ENCODE measurements around the gene ARL2.
"Not testable (repeated sequence)": the region's sequence is repeated elsewhere in the genome, so short reads cannot be mapped to it uniquely, and the experiment has no call there.

ARL2 gene

DNA sequence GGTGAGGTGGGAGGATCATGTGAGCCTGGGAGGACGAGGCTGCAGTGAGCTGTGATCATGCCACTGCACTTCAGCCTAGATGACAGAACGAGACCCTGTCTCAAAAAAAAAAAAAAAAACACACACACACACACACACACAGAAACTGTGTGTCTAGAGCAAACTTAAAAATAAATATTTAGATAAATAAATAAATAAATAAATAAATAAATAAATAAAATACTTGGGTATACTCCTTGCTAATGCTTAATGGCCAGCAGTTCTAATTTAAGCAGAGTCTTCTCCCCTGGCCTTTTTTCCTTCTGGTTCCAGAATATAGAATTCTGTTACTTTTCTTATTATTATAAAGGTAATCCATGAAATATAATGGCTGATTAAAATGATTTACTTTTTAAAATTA is 5.1 kb upstream of the ARL2 start:
- DNase-seq: no peak

GRCh38 chr11:65013130-65013887 is 651 bp upstream of the ARL2 start:
- DNase-seq: peak; percentile 90

GRCh38 chr11:65014726-65015227 is 817 bp downstream of the ARL2 start:
- no peak for DNase-seq

- no peak for DNase-seq
Measured at GRCh38 chr11:65016705-65017104, 2.7 kb downstream of the ARL2 start.

GRCh38 chr11:65017937-65018336 is 4.0 kb downstream of the ARL2 start:
- DNase-seq: no peak

DNA sequence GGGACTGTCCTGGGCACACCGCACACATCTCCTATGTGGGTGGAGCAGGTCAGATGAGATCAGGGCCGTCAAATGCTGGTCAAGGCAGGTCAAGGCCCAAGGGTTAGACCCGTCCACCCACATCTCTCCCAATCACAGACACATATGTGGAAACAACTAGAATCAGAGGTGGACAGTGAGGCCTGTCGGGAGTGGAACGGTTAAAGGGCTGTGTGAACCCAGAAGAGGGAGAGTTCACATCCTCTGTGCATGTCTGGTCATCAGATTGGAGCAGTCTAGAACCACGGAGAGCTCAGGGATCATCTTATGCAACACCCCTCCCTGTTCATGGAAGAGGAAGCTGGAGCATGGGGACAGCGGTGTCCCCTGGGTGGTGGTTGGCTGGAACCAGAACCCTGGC is 5.9 kb downstream of the ARL2 start:
- DNase-seq: no peak

DNA sequence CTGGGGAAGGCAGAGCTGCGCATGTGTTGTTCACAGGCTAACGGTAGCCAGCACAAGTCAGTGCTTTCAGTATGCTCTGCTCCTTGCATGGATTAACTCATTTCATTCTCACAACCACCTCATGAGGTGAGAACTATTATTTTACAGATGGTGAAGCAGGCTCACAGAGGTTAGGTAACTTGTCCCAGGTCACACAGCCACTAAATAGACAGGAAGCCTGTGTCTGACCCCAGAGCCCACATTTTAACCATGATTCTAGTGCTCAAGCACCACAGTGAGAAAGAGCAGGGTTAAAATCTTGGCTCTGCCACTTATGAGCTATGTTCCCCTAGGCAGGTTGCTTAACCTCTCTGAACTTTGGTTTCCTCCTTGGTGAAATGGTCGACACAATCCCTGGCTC is 7.0 kb downstream of the ARL2 start:
- DNase-seq: no peak

GRCh38 chr11:65021509-65021908 is 7.5 kb downstream of the ARL2 start:
- no peak for DNase-seq

- not testable (repeated sequence) for DNase-seq
Measured at GRCh38 chr11:65023502-65023901, 9.5 kb downstream of the ARL2 start.

- DNase-seq: no peak
Measured at GRCh38 chr11:65026810-65027209, 12.8 kb downstream of the ARL2 start.

DNA sequence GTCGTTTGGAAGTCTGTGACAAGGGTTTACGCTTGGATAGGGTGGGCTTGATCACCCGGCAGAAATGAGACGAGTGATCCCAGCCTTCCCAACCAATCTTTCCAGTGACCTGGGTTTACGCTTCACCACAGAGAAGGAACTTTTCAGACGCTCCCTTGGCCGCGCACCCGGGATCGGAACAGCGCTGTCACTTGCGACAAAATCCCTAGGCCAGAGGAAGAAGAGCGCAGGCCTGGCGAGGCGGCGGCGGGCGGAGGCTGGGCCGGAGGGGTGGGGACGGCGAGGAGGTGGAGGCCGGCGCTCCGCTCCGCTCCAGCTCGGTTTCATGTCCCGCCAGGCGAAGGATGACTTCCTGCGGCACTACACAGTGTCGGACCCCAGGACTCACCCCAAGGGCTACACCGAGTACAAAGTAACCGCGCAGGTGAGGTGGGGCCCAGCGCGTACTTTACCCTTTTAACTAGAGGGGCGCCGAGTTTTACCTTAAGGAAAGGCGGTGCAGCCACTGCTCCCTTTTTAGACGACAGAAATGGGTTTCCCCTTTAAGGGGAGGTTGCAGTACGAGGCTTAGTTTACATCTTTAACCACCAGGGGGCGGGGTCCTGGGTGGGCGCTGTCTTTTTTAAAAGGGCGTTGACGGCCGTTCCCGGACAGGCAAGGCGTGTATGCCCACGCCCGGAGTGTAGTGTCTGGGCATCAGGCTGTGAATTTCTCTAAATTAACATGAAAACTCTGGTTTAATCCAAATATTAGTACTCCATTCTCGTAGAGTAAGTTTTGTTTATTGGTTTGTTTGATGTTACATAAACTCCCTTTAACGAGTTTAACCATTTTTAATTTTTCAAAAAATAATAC is 13.5 kb downstream of the ARL2 start, which contains the start of gene SNX15:
TSS of gene SNX15 (plus strand) at position 227 of the 855 bp plus-strand sequence. CDS start at position 326, 99 bp downstream.
- DNase-seq: peak; percentile 98

- DNase-seq: no peak
Measured at GRCh38 chr11:65032216-65032615, 18.3 kb downstream of the ARL2 start.

- no peak for DNase-seq
Measured at GRCh38 chr11:65034423-65034822, 20.5 kb downstream of the ARL2 start.

DNA sequence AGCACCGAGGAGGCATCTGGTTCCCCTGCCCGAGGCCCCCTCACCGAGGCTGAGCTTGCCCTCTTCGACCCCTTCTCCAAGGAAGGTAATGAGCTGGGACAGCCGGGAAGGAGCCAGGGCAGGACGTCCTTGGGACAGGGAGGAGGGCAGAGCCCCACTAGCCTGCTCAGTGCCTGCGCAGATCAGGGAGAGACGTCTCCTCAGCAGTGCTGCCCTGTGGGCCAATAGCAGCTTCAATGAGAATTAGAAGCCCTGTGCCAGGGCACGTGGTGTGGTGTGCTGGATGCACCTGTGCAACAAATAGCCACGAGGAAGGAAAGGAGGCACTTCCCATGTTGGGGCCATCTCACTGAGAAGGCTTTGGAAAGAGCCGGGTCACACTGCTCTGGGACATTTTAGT is 21.6 kb downstream of the ARL2 start:
- DNase-seq: no peak

- DNase-seq: peak; percentile 15
Measured at GRCh38 chr11:65036931-65037330, 23.0 kb downstream of the ARL2 start.

GRCh38 chr11:65040520-65040846 is 26.5 kb downstream of the ARL2 start:
- no peak for DNase-seq

- DNase-seq: peak; percentile 98
Measured at GRCh38 chr11:65040847-65041622, 27.1 kb downstream of the ARL2 start, which contains the start of gene SAC3D1. SAC3D1 (plus strand) TSS chr11:65041210; CDS start chr11:65041293, 83 bp downstream.

GRCh38 chr11:65042891-65043290 is 28.9 kb downstream of the ARL2 start:
- DNase-seq: no peak

DNA sequence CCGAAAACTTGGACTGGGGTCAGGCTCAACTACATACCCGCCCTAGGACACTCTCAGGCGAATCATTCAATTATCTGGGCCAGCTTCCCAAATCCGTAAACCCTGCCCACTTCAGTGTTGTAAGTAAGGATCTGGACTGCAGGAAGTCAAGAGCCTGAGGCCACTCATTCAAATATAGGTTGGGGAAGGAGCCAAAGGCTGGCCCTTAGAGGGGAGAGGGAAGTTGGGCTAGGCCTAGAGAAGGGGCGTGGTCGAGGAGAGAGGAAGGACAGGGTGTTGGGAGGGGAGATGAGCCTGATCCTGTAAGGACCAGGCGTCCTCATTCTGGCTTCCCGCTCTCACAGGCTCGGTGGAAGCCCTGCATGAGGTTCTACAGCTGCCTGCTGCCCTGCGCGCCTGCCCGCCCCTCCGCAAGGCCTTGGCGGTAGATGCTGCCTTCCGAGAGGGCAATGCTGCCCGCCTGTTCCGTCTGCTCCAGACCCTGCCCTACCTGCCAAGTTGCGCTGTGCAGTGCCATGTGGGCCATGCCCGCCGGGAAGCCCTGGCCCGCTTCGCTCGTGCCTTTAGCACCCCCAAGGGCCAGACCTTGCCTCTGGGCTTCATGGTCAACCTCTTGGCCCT is 30.0 kb downstream of the ARL2 start:
- DNase-seq: no peak

GRCh38 chr11:65045061-65045460 is 31.1 kb downstream of the ARL2 start:
- DNase-seq: no peak

DNA sequence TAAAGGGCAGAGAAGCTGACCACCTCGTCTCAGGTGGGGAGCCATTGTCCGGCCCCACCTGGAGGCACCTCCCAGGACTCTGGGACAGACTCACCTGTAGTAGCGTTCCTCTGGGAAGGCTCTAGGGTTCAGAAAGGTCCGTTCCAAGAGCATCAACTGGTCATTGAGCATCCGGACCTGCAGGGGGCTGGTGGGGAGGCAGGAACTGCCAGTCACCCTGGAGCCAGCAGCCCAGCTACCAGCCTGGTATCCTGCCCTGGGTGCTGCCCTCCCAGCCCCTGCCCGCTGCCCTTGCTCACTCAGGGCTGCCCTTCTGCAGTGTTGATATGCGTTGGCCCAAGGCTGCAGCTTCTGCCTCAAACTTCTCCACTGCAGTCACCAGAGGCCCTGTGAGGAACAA is 31.8 kb downstream of the ARL2 start:
- DNase-seq: no peak

GRCh38 chr11:65047581-65048422 is 33.8 kb downstream of the ARL2 start:
- no peak for DNase-seq

All from NCI-H1092 (cell line).